T-helper 17 cell (primary cell): ENCODE data around the gene EFCAB6. TPM values are rescaled to one million over a fixed set of nuclear protein-coding genes. Genes with fewer than 3 reads are reported as not detected.

Experiments used
- ATAC-seq: fragments of 150-1000 bp; cut with Tn5 transposase; 2 replicates; pipeline ENCODE4 v1.10.0; 2021; ENCODE audit warnings: mild to moderate bottlenecking, moderate library complexity
- DNase-seq, 3 donors: peaks; one replicate each; pipeline versions ENCODE4 v3.0.0 to v3.0.0-alpha.2; 2020 to 2021
- H3K9me3 ChIP-seq: one replicate; pipeline ENCODE4 v1.7.0; 2013; ENCODE audit warnings: low read length, mild to moderate bottlenecking; ENCODE audit not compliant: control insufficient read depth, poor library complexity, severe bottlenecking
- H3K27ac Mint-ChIP-seq: one replicate; pipeline ENCODE4 v1.8.0; 2022; ENCODE audit warnings: mild to moderate bottlenecking, moderate library complexity, mixed read lengths
- H3K27me3 Mint-ChIP-seq: one replicate; pipeline ENCODE4 v1.8.0; 2022; ENCODE audit warnings: mixed read lengths
- H3K36me3 Mint-ChIP-seq: one replicate; pipeline ENCODE4 v1.8.0; 2022; ENCODE audit warnings: low read depth, mixed read lengths
- H3K4me1 Mint-ChIP-seq: one replicate; pipeline ENCODE4 v1.8.0; 2022; ENCODE audit warnings: mild to moderate bottlenecking, mixed read lengths
- H3K4me3 Mint-ChIP-seq: one replicate; pipeline ENCODE4 v1.8.0; 2022; ENCODE audit warnings: mild to moderate bottlenecking, moderate library complexity, mixed read lengths
- total RNA-seq, 4 donors: library from RNA in 2 of 4; stranded (reverse) in 2 of 4; gene quantifications; one replicate each; pipeline ENCODE4 v1.2.3 and lab custom pipeline; 2022 to 2026

EFCAB6 gene
- total RNA-seq, 2 donors from 2014 or later, result 0.16 TPM; not detected in 1

- DNase-seq (no peak), ATAC-seq (no peak)
- H3K9me3 ChIP-seq, result no peaks in the 10 kb centered on the region
- Mint-ChIP-seq H3K27me3 (peaks cover 86% of the 10 kb centered on the region), H3K4me1 (peaks cover 6% of the 10 kb centered on the region), H3K36me3 (peaks cover 2% of the 10 kb centered on the region), H3K27ac (no peak overlapping the region), H3K4me3 (no peak overlapping the region)
These were observed 11.3 kb upstream of the EFCAB6 start for GRCh38 chr22:43823353-43823908.

- H3K27me3 Mint-ChIP-seq, result peaks cover 71% of the 10 kb centered on the region
- ATAC-seq (no peak), DNase-seq (no peak)
- peaks cover 2% of the 10 kb centered on the region for H3K36me3 Mint-ChIP-seq
- no peaks in the 10 kb centered on the region for H3K9me3 ChIP-seq
- no peak overlapping the region for H3K4me3 Mint-ChIP-seq
- H3K27ac Mint-ChIP-seq, result no peak overlapping the region
- H3K4me1 Mint-ChIP-seq, result peaks cover 6% of the 10 kb centered on the region
These were observed 9.7 kb upstream of the EFCAB6 start for GRCh38 chr22:43821606-43822425.

- ATAC-seq (no peak), DNase-seq (no peak)
- peaks cover 62% of the 10 kb centered on the region for H3K27me3 Mint-ChIP-seq
- peaks cover 6% of the 10 kb centered on the region for H3K4me1 Mint-ChIP-seq
- H3K9me3 ChIP-seq, result no peaks in the 10 kb centered on the region
- no peak overlapping the region for H3K4me3 Mint-ChIP-seq
- H3K27ac Mint-ChIP-seq, result no peak overlapping the region
- H3K36me3 Mint-ChIP-seq, result peaks cover 2% of the 10 kb centered on the region
These were observed 8.7 kb upstream of the EFCAB6 start for GRCh38 chr22:43820651-43821305.

- H3K9me3 ChIP-seq, result no peaks in the 10 kb centered on the region
- Mint-ChIP-seq H3K27me3 (peaks cover 55% of the 10 kb centered on the region), H3K27ac (no peak overlapping the region), H3K4me1 (peaks cover 6% of the 10 kb centered on the region), H3K4me3 (no peak overlapping the region), H3K36me3 (peaks cover 2% of the 10 kb centered on the region)
- DNase-seq (no peak), ATAC-seq (no peak)
These were observed 8.0 kb upstream of the EFCAB6 start for GRCh38 chr22:43819931-43820640.

GRCh38 chr22:43819421-43819921 is 7.4 kb upstream of the EFCAB6 start:
- no peak for ATAC-seq
- peaks cover 2% of the 10 kb centered on the region for H3K36me3 Mint-ChIP-seq
- no peak overlapping the region for H3K27ac Mint-ChIP-seq
- DNase-seq, result no peak
- peaks cover 49% of the 10 kb centered on the region for H3K27me3 Mint-ChIP-seq
- no peak overlapping the region for H3K4me3 Mint-ChIP-seq
- peaks cover 6% of the 10 kb centered on the region for H3K4me1 Mint-ChIP-seq
- H3K9me3 ChIP-seq, result no peaks in the 10 kb centered on the region

- Mint-ChIP-seq H3K4me1 (peaks cover 11% of the 10 kb centered on the region), H3K36me3 (peaks cover 2% of the 10 kb centered on the region), H3K4me3 (no peak overlapping the region), H3K27me3 (peaks cover 44% of the 10 kb centered on the region), H3K27ac (no peak overlapping the region)
- no peak for ATAC-seq
- no peak for DNase-seq
- no peaks in the 10 kb centered on the region for H3K9me3 ChIP-seq
These were observed 6.9 kb upstream of the EFCAB6 start for GRCh38 chr22:43818981-43819380.

GRCh38 chr22:43817402-43817801 is 5.3 kb upstream of the EFCAB6 start:
- ATAC-seq, result no peak

GRCh38 chr22:43814264-43814663 is 2.2 kb upstream of the EFCAB6 start:
- peaks cover 1% of the 10 kb centered on the region for H3K27me3 Mint-ChIP-seq
- DNase-seq (no peak), ATAC-seq (no peak)
- no peaks in the 10 kb centered on the region for H3K9me3 ChIP-seq
- H3K4me1 Mint-ChIP-seq, result peaks cover 25% of the 10 kb centered on the region
- H3K36me3 Mint-ChIP-seq, result no peaks in the 10 kb centered on the region
- H3K27ac Mint-ChIP-seq, result no peak overlapping the region
- peak overlapping the region; percentile 28 for H3K4me3 Mint-ChIP-seq

More at GRCh38 chr22:43817402-43817801, 5.3 kb upstream of the EFCAB6 start:
- no peak overlapping the region for H3K4me3 Mint-ChIP-seq
- peaks cover 18% of the 10 kb centered on the region for H3K4me1 Mint-ChIP-seq
- peaks cover 2% of the 10 kb centered on the region for H3K36me3 Mint-ChIP-seq
- no peaks in the 10 kb centered on the region for H3K9me3 ChIP-seq
- no peak overlapping the region for H3K27ac Mint-ChIP-seq
- H3K27me3 Mint-ChIP-seq, result peaks cover 29% of the 10 kb centered on the region
- no peak for DNase-seq

- no peaks in the 10 kb centered on the region for H3K36me3 Mint-ChIP-seq
- H3K4me1 Mint-ChIP-seq, result peaks cover 25% of the 10 kb centered on the region
- ATAC-seq (no peak), DNase-seq (no peak)
- H3K4me3 Mint-ChIP-seq, result peak overlapping the region; percentile 95
- no peaks in the 10 kb centered on the region for H3K9me3 ChIP-seq
- peaks cover 7% of the 10 kb centered on the region for H3K27me3 Mint-ChIP-seq
- H3K27ac Mint-ChIP-seq, result peak overlapping the region; percentile 95
These were observed 785 bp upstream of the EFCAB6 start for GRCh38 chr22:43812890-43813289.

GRCh38 chr22:43811777-43812148 is 342 bp downstream of the EFCAB6 start:
- Mint-ChIP-seq H3K27ac (peak overlapping the region; percentile 95), H3K4me1 (peaks cover 25% of the 10 kb centered on the region), H3K27me3 (peaks cover 17% of the 10 kb centered on the region), H3K4me3 (peak overlapping the region; percentile 95), H3K36me3 (peaks cover 2% of the 10 kb centered on the region)
- DNase-seq, result no peak
- peak; percentile 32 for ATAC-seq
- no peaks in the 10 kb centered on the region for H3K9me3 ChIP-seq

- H3K36me3 Mint-ChIP-seq, result peaks cover 2% of the 10 kb centered on the region
- peaks cover 42% of the 10 kb centered on the region for H3K27me3 Mint-ChIP-seq
- H3K4me1 Mint-ChIP-seq, result no peaks in the 10 kb centered on the region
These were observed 9.1 kb downstream of the EFCAB6 start for GRCh38 chr22:43802897-43803495.

GRCh38 chr22:43800970-43801369 is 11.1 kb downstream of the EFCAB6 start:
- Mint-ChIP-seq H3K27ac (no peak overlapping the region), H3K4me1 (no peaks in the 10 kb centered on the region), H3K4me3 (no peak overlapping the region), H3K36me3 (peaks cover 4% of the 10 kb centered on the region), H3K27me3 (peaks cover 46% of the 10 kb centered on the region)
- peaks cover 3% of the 10 kb centered on the region for H3K9me3 ChIP-seq
- no peak for ATAC-seq
- no peak for DNase-seq

More at GRCh38 chr22:43802897-43803495, 9.1 kb downstream of the EFCAB6 start:
- DNase-seq, result no peak
- no peak overlapping the region for H3K4me3 Mint-ChIP-seq
- no peak overlapping the region for H3K27ac Mint-ChIP-seq
- H3K9me3 ChIP-seq, result peaks cover 3% of the 10 kb centered on the region
- ATAC-seq, result no peak
